UCSD-AML1 (cell line): ENCODE data around the gene RASSF8.

Experiments
- DNase-seq: peaks from one replicate; lab custom pipeline; 2025; ENCODE audit not compliant: unreplicated experiment; lab: John Stamatoyannopoulos, UW

The RASSF8 gene

DNA sequence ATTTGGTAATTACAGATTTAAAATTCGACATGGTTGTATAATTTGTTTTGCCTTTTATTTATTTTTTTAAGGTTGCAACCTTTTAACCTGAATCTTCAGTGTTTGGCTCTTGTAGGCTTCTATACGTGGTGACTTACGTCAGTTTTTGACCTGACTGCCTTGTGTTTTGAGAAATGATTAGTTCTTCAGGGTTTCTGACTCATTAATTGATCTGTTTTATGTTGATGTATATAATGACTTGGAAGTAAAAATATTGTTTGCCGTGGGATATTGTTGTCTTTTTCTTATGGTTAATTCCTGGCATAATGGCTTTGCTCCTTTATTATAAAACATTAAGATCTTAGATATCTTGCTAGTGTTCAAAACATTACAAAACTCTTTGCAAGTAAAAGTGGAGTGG is 2.5 kb downstream of the RASSF8 start:
- DNase-seq: no peak

- no peak for DNase-seq
Measured at GRCh38 chr12:25962932-25963525, 4.5 kb downstream of the RASSF8 start.

DNA sequence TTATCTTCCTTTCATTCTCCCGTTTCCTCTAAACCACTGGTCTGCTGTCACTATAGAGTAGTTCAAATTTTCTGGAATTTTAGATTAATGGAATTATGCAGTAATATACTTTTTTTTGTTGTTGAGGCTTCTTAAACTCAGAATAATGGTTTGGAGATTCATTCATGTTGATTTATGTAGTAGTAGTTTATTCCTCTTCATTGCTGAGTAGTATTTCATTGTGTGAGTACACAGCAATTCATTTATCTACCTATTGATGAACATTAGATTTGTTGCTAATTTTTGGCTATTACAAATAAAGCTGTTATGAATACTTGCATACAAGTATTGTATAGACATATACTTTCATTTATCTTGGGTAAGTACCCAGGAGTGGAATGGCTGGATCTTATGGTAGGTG is 7.2 kb downstream of the RASSF8 start:
- DNase-seq: no peak

DNA sequence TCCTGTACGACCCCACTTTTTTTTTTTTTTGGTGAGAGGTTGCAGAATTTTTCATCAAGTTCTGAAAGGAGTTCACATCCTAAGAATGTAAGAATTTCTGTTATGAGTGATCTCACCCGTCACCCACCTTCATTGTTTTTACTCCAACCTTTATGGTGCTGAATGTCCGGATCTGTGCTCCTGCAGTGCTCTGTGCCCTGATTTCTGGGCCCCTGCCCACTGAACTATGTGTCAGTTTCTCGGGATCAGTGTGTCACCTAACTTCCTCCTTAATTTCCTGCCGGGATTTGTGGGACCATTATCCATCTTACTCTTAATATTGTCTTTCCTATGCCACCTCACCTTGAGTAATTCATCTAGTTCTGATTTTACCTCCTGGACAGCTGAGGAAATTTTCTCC is 11.6 kb downstream of the RASSF8 start:
- no peak for DNase-seq

GRCh38 chr12:25970916-25971653 is 12.6 kb downstream of the RASSF8 start:
- no peak for DNase-seq

GRCh38 chr12:25971654-25972041 is 13.2 kb downstream of the RASSF8 start:
- DNase-seq: no peak

DNA sequence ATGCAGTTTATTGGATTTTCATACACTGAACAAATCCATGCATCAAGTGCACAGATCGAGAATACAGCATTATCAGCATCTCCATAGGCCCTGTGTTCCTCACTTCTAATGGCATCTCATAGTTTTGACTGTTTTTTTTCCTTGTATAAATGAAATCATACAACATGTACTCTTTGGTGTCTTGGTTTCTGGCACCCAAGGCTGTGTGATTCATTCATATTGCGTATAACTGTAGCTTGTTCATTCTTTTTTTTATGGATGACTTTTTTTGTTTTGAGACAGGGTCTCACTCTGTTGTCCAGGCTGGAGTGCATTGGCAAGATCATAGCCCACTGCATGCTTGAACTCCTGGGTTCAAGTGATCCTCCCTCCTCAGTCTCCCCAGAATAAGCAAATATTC is 14.3 kb downstream of the RASSF8 start:
- no peak for DNase-seq

GRCh38 chr12:25975179-25975578 is 16.7 kb downstream of the RASSF8 start:
- no peak for DNase-seq

GRCh38 chr12:25975682-25976081 is 17.2 kb downstream of the RASSF8 start:
- no peak for DNase-seq

DNA sequence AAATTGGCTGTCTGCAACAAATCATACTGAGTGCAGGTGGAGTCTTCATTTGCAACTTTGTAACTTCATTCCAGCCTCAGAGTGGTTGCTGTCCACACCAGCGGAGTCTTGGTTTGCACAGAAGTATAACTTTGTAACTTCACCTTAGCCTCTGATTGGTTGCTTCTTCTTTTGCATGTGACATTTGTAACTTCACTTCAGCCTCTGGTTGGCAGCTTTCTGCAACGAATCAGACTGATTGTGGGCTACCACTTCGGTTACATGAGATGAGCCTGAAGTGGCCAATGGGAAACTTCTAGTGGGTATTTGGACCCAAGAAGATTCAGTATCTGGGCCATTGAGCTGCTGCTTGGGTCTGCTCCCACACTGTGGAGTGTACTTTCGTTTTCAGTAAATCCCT is 17.8 kb downstream of the RASSF8 start:
- no peak for DNase-seq

DNA sequence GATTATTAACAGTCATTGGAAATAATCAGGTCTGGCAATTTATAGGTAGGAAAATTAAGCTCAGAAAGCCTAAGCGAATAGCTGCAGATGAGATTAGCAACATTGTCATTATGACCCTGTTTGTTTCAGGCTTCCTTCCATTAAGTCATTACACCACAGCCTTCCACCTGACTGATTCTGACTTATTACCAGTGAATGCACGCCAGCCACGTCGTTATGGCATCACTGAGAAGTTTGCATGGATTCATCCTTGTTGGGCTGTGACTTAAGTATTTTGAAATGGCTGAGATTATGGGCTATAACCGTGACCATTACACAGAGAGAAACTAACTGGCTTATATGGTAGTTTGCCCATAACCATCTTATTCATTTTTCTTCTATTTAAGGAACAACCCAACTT is 18.6 kb downstream of the RASSF8 start:
- no peak for DNase-seq

DNA sequence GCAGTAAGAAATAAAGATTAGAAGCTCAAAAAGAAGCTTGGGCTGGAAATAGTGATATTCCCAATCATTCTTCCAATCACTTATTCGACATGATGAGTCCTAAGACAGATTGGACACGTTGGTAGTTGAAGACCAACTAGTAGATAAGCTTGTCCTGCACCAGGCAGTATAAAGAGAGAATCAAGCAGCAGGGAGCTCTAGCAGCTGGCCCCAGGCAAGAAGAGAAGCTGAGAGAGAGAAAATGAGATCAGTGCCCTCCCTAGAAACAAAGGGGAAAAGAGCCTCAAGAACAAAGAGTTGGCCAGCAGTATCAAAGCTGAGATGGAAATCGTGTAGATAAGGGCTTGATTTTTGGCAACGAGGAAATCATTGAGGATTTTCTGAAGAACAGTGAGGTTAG is 20.6 kb downstream of the RASSF8 start:
- DNase-seq: no peak

DNA sequence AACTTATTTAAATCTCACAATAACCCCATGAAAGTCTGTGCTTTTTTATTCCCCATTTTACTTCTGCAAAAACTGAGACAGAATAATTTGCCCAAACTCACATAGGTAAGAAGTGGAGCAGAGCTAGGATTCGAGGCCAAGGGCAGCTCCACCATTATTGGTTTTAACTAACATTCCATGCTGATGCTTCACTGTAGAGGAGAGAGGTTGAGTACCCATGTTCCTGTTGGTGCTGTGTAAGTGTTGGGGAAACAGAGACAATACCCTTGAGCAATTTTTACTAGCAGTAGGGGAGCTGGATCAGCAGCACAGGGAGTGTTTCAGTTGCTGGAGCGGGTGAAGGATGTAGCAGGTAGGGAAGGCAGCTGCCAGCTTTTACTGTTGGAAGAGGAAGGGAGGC is 21.1 kb downstream of the RASSF8 start:
- DNase-seq: no peak

DNA sequence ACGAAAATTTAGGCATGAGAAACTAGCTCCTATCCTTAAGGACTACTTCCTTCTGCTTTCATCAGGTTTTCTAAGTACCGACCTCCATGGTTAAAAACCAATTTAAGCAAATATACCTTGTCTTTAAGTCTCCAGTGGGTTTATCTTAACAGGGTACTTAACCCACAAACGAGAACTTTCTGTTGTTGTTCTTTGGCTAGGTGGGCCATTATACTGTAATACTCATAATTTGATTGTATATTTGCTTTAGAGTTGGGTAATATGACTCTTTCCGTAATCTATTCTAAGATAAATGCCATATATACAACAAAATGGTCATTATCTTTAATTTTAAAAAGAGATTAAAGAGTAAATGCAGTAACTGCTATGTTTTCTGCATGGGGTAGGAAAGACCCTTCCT is 21.6 kb downstream of the RASSF8 start:
- DNase-seq: no peak

DNA sequence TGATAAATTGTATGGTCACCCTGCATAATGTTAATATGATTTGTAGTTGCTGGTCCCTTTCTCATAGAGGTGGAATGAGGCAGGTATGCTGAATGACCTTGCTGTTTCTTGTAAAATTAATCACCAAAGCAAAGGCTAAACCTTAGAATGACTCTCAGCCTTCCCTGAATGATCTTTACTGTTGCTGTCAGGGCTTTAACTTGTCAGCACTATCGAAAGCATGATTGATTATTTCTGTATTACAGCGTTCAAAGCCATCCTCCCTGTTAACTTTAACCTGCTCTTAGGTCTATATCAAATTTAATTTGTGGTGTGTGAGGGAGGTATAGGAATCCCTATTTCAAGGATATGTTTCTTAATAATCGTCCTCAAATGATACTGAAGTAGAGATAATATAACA is 23.1 kb downstream of the RASSF8 start:
- no peak for DNase-seq

- DNase-seq: no peak
Measured at GRCh38 chr12:25982416-25982815, 23.9 kb downstream of the RASSF8 start.

GRCh38 chr12:25983625-25984024 is 25.1 kb downstream of the RASSF8 start:
- DNase-seq: no peak

GRCh38 chr12:25984759-25985158 is 26.3 kb downstream of the RASSF8 start:
- DNase-seq: no peak

DNA sequence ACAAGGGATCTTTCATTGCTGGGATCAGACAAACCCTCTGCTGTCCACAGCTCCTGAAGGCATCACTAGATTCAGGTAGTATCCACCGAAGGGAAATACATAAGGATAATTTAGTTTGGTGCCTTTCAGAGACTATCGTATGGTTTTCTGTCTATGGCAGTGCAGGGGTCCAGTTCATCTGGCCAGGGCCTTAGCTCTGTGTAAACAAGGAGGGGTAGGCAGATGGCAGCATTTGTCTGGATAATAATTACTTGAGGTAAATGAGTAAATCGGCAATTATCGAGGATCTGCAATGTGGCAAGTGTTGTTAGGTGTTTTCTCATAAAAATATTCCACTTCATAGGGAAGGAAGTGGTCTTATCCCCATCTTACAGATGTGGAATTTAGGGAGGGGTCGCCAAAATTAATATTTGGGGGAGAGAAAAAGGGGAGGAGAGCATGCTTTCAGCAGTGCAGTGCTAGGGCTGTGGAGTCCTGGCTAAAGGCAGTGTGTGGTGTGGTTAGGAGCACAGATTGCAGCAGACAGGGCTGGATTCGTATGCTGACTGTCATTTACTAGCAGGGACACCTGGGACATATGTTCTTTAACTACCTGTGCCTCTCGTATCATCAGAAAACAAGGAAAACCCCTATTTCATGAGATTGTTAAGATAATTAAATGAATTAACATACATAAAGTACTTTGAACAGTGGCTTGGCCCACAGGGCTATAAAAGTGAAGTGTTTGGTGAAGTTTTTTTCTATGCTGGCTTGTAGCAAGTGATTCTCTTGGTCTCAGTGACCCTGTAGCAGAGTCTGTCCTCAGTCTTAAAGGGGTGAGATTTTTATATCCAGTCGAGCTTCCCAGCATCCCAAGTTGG is 27.1 kb downstream of the RASSF8 start:
- no peak for DNase-seq

GRCh38 chr12:25986180-25986579 is 27.7 kb downstream of the RASSF8 start:
- no peak for DNase-seq

DNA sequence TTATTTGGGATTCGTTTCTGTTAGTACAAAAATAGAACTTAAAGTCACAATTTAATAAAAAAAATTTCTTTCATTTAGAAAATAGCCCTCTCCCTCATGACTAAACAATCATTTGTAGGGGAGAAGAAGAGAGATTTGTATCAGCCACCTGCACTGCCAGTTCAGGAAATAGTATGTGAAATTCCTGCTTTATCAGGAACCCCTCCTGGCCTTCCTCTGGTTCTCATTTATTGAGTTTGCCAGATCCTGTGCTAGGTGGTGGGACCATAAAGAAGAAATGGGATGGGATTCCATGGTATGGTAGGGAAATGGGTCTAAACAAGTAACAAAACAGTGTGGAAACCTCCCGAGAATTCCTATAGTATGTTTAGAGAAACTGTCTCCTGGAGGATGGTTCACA is 30.0 kb downstream of the RASSF8 start:
- no peak for DNase-seq

- DNase-seq: no peak
Measured at GRCh38 chr12:25990495-25990894, 32.0 kb downstream of the RASSF8 start.
